HG03342 (cell line): ENCODE measurements around the gene IGLON5.

Source experiments
- ATAC-seq: cut with Tn5 transposase; IDR thresholded peaks from one replicate; pipeline ENCODE4 v1.9.1; 2021; ENCODE audit warnings: mild to moderate bottlenecking, moderate library complexity; ENCODE audit not compliant: unreplicated experiment

The IGLON5 gene

DNA sequence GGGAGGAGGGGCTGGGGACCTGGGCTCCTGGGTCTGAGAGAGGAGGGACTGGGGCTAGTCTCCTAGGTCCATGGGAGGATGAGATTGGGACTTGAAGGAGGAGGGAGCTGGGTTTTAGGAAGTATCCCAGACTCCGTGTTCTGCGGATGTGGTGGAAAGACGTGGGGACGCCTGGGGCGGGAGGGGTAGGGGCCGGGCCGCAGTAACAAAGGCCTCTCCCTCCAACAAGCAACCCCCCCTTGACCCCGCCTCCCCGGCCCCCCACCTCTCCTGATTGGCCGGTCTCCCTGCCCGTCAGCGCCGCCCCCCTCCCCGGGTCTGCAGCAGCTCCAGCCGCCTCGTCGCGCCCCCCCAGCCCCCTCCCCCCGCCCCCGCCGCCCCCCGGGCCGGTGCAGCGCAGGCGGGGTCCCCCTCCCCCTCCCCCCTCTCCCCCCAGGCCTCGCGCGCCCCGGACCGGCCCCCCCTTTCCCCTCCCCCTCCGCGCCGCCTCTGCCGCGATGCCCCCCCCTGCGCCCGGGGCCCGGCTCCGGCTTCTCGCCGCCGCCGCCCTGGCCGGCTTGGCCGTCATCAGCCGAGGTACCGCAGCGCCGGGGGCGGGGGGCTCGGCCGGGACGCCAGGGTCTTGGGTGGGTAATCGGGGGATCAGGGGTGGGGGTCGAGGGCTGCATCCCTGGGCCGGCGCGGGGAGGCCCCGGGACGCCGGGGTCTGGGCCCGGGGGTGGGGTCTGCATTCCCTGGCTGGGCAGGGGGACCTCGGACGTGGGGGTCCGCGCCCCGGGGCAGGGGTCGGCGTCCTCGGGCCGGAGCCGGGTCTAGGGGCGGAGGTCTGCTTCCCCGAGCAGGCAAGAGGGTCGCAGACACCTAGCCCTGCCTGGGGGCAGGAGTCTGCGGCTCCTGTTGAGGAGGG is at the start of gene IGLON5:
TSS of gene IGLON5 (plus strand) at position 294 of the 907 bp plus-strand sequence. CDS start at position 498, 204 bp downstream.
- no peak for ATAC-seq

DNA sequence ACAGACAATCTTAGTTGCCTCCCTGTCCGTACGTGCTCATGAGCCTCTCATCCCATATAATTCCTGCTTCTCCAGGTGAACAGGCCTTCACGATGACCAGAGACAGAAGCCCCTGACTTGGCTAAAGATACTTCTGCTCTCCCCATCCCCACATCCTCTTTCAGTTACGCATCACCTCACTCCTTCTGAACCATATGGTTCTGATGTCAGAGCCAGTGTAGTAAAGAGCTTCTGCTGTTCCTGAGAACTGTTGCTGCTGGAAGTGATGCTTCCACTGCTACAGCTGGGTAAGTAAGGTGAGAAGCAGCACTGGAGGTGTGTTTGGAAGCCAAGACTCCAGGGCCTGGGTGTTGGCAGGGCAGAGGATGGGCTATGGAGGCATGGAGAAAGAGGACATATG is 47.6 kb upstream of the IGLON5 start:
- ATAC-seq, result no peak

DNA sequence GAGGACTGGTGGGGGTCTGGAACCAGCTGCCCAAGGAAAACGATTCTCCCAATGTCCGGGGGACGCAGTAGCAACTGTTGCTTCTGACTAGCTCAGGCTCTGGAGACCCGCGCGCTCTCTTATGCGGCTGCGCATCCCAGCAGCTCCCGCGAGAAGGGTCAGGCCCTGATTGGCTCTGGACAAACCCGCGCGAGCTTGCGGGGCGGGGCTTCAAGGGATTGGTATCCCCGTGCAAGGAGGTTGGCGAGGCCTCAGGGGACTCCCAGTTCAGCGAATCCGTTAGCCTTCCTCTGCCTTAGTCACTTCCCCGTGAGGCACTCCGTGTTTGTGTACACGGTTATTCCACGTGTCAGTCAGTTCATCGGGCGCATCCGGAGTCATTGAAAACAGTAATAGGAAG is 40.4 kb upstream of the IGLON5 start:
- no peak for ATAC-seq

DNA sequence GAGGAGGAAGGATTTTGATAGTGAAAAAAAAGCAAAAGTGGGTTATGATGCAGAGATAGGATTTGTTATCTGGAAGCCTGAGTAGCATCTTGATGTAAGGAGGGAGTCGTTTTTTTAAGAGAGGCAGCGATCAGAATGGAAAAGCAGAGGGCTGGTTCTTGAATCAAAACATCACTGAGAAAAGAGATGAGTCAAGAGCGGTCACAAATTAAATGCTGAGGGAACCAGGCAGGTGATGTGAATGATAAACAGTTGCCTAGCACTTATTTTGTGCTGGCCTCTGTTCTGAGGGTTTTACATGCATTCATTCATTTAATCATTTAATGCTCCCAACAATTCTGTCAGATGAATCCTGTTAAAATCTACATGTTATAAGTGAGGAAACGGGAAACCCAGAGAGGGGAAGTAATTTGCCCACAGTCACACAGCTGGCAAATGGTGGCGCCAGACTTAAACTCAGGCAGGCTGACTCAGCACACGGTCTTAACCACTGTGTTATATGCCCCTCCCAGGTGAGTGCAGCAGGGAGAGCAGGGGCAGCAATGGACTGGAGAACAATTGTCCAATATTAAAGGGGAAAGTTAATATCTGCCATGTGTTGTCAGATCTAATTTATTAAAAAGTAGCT is 39.1 kb upstream of the IGLON5 start:
- no peak for ATAC-seq

DNA sequence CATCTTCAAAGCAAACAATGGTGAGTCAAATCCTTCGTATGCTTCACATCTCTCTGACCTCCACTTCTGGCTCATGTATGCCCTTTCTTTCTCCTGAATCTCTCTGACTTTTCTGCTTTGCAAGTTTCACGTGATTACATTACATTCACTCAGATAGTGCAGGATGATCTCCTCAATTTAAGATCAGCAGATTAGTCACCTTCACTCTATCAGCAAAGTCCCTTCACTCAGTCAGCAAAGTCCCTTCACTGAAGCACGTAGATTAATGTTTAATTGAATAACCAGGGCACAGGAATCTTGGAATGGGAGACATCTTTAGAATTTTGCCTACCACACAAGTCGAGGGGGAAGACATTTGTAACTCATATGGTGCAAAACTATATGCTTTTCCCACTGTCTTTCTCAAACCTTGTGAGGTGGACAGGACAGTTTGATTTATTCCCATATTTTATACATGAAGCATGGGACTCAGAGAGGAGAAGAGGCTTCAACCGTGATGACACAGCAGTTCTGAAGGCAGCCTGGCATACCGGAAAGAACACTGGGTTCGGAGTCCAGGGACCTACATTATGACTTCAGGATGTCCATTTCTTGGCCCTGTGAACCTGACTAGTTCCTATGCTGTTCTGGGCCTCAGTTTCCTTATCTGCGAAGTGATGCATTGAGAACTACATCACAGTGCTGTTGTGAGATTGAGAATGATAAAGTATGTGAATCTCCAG is 37.2 kb upstream of the IGLON5 start:
- ATAC-seq, result no peak

DNA sequence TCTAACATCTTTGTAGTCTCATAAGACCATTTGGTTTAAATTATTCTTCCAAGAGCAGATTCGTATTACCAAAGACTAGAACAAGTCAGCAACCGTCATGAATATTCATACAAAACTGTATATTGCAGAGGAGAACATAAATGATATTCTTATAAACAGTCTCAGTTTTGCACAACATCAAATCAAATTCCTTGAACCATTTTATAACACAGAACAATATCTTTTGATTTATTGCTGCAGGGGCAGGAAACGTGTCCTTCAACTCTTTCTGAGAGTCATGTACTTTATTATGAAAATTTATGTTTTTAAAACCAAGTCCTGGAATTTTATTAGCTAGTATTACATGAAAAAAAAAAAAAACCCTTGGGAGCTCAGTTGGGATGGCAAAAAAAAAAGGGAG is 34.3 kb upstream of the IGLON5 start:
- no peak for ATAC-seq

DNA sequence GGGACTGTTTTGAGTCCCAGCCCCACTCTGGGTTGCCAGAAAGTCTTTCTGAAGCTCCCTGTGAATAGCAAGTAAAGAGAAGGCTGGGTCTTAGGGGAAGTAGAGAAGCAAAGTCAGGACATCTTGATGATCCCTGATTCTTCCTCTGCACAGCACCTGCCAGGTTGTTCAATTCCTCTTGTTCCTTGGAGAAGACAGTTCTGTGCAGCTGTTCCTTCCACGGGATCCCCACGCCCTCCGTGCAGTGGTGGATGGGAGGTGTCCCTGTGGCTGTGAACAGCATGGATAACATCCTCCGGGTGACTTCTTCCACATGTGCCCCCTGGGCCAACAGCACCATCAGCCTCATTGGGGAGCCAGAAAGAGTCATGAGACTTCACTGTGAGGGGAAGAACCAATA is 29.1 kb upstream of the IGLON5 start:
- ATAC-seq, result no peak

DNA sequence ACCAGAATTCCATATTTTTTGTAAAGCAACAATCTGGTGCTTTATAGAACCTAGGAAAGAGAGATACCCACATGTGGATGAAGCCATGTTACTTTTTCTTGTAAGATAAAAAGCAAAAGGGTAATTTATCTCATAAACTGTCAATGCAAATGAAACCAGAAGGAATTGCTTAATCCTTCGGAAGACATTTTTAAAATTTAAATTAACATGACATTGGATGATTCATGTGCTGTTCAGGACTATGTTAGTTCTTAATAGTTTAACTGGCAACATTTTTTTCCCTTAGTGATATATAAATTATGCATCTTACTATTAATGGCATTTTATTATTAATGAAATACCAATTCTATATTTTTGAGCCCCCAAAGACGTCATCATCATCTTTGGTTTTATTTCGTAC is 25.8 kb upstream of the IGLON5 start:
- no peak for ATAC-seq

DNA sequence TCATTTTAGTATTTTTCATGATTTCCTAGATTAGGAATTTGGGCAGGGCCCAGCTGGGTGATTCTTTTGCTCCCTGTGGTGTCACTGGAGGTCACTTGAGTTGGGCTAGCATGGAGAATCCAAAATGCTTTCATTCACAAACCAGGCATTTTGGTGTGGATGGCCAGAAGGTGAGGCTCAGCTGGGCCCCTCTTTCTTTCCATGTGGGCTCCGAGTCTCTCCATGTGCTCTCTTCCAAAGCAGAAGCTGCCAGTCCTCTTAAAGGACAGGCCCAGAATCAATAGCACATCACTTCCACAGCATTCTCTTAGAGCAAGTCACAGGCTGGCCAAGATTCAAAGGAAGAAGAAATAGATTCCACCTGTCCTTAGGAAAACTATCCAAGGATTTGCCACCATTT is 21.8 kb upstream of the IGLON5 start:
- no peak for ATAC-seq

DNA sequence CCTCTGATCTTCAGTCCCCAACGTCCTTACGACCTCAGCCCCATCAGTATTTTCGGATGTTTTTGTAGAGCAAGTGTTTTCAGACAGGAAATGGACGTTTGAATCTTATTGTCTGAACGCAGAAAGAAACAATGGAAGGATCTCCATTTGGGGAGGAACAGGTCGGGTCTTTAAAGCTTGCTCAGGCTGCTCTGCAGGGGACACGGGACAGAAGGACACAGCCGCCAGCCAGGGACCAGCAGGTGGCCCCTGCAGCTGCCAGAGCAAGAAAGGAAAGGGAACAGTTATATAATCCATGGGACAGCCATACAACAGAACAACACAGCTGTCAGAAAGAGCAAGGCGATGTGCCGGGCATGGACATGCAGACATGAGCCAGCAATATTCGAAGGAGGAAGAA is 18.5 kb upstream of the IGLON5 start:
- no peak for ATAC-seq

DNA sequence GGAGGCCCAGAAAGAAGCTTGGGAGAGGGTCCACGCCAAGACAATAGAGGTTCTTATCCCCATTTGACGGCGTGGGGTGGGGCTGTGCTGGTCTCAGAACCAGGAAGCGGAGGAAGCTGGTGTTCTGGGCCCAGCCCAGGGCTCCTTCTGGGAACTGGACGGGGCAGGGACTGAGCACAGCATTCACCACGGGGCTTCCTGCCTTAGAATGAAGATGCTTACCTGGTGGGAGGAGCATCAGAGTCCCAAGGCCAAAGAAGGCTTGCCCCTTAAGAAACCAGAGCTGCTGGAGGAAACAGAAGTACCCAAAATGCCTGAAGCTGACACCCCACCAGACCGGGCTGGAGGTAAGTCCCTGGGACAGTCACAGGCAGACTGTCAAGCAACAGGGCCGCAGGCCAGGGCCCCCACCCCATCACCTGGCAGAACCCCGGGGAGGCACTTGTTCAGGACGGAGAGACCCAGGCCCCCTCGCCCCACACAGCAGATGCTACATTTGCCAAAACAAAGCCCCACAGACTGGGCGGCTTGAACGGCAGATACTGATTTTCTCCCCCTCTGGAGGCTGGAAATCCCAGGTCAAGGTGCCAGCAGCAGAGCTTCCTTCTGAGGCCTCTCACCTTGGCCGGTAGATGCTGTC is 17.8 kb upstream of the IGLON5 start:
- no peak for ATAC-seq

DNA sequence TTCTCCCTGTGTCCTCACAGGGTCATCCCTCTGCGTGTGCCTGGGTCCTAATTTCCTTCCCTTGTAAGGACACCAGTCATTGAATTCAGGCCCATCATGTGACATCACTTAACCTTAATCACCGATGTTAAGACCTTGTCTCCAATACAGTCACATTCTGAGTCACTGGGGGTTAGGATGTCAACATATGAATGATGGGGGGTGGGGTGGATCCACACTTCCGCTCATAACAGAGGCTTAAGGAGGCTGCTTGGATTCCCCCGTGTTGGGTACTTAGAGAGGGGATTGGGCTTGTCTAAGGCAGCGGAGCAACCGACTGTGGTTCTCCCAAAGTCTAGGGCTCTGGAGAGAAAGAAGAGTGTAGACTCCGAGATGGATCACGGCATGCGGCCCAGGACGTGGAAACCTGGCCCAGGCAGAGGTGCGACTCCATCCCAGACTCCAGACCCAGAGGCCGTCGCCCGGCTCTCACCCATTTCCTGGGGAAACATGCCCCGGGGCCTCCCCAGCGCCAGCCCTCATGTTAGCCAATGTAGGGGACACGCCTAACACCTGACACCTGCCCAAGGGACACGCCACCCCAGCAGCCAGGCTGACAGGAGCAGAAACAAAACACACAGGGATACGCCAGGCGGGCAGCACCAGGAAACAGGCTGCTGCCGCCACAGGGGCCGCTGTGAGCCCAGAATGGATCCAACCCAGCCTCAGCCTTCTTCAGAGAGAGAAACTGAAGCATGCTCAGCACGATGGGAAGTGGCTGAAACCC is 17.1 kb upstream of the IGLON5 start:
- no peak for ATAC-seq

DNA sequence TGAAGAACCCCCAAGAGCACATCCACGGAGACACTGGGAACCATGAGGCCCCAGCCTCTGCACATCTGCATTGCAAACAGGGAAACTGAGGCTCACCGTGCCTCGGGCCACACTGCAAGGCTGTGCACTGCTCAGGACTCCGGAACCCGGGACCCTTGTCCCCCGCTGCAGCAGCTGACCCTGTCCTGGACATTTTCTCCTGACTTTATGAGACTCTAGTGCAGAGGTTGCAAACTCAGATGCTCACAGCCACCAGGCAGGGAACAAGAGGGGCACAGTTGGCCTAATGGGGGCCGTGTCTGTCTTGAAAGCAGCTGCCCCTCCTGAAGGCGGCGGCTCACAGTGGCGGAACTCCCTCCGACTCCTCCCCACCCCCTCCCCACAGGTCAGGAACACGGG is 16.5 kb upstream of the IGLON5 start:
- no peak for ATAC-seq

DNA sequence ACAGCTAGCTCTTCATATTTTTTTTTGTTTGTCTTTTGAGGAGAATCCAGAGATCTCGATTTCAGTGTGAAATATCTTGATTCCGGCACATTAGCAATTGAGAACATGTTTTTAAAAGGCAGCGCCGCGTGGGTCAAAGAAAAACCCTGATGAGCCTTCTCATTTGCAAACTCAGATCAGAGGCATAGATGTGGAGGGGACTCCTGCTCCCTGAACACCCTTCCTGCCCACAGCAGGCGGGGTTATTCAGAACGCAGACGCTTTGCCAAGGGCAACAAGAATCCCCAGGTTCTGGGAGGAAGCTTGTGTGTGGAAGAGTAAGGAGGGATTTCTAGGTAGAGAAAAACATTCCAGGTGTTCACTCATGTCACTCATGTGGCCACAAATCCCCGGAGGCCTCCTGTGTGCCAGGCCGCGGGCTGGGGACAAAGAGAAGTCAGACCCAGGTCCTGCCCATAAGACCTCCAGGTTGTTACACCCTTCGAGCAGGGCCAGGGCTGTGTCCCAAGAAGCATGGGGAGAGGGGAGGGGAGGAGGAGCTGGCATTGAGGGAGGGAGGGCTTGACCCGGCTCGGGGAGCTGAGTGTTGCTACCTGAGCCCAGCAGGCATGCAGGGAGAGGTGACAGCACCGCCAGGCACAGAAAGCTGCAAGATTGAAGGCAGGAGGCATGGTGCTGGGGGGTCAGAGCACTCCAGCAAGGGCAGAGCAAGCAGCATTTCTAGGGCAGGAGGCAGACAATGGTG is 15.9 kb upstream of the IGLON5 start:
- ATAC-seq, result no peak

DNA sequence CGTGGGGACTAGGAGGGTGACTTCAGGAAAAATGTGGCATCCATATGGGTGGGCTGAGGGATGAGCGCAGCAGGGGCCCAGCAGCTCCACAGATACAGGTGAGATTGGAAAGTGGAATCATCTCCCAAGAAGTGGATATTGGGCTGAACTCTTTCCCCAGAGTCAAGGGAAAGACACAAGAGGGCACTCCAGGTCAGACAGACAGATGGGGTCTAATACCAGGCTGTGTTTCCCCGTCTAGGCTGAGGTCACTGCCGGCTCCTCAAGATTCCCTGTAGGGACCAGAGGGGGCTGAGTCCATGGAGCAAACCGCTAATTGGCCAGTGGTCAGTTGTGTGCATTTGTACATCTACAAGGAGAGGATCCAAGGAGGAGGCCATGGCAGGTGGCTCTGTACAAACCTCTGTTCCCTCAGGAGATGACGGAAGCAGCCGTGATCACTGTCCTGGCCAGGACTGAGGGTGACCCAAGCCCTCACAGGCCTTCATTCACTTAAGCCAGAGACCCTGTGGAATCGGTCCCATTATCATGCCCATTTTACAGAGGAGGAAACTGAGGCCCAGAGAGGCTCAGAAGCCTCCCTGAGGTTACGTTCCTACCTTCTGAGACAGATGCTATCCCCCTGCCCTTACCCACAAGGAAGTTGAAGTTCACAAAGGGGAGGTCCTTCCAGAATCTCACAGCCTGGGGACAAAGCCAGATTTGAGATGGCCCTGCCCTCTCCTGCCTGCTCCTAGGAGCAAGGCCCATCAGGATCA is 14.9 kb upstream of the IGLON5 start:
- ATAC-seq, result no peak

DNA sequence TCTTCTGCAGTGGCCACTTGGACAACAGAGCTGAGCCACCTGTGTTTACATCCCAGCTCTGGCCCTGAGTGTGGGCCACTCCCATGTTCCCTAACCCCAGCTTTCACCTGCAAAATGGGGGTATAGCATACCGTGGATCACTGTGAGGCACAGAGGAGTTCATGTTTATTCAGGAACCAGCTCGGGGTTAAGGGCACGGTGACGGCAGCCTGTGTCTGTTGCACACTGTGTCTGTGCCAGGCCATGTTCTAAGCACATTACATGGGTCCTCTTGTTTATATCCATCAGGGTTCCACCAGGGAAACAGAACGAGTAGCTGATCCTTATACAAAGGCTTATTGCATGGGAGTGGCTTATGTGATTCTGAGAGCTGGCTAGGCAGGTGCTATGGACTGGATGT is 14.0 kb upstream of the IGLON5 start:
- ATAC-seq, result no peak

DNA sequence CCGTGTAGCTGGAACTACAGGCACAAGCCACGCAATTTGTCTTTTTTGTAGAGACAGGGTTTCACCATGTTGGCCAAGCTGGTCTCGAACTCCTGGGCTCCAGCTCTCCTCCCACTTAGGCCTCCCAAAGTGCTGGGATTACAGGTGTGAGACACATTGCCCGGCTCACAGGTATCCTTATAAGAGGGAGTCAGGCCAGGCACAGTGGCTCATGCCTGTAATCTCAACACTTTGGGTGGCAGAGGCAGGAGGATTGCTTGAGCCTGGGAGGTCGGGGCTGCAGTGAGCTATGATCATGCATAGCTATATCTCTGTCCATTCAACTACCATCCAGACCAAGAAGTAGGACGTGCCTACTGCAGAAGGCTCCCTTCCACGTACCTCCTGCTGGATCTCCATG is 10.2 kb upstream of the IGLON5 start:
- ATAC-seq, result no peak

DNA sequence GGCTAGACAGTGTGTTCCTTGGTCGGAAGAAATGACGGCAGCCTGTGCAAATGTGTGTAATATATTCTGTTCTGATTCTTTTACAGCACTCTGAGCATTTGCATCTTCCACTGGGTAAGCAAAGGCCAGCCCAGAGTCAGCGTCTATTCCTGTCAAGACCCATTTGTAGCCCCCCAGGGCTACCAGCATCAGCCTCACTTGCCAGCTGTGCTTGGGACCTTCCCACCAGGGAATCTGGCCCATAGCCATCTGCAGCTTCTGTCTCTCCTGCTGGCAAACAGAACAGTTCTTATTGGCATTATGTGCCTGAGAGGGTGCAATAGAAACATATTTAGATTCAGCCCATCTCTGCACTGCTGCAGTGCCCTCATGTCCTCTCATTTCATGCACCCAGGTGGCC is 6.0 kb upstream of the IGLON5 start:
- ATAC-seq, result no peak

DNA sequence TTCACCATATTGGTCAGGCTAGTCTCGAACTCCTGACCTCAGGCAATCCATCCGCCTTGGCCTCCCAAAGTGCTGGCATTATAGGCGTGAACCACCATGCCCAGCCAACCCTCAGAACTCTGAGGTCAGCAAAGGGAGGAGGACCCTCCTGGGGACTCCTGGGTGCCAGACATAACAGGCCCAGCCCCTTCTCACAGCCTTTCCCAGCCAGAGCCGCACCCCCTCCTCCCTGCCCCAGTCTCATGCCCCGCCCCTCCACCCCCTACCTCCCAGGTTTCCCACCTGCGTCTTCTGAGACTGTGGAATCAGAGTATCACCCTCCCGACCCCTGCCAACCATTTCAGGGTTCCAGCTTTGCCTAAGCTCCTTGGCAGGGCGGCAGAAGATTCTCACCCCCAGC is 5.2 kb downstream of the IGLON5 start:
- no peak for ATAC-seq
